GM06990 (cell line): ENCODE results near the gene NFATC4.

ENCODE experiments used
- DNase-seq: peaks from one replicate; pipeline ENCODE4 v3.0.0-alpha.2; 2011; ENCODE audit not compliant: insufficient read length; ENCODE audit errors: extremely low read depth
- H3K27me3 ChIP-seq: replicated peaks from 2 replicates; pipeline ENCODE4 v1.6.0; 2011; ENCODE audit warnings: low read length; ENCODE audit not compliant: control insufficient read depth, insufficient read depth
- H3K36me3 ChIP-seq: 2 replicates; pipeline ENCODE4 v1.5.1; 2011; ENCODE audit warnings: low read length; ENCODE audit not compliant: control insufficient read depth, insufficient read depth
- H3K4me3 ChIP-seq: replicated peaks from 2 replicates; pipeline ENCODE4 v1.5.1; 2011; ENCODE audit warnings: low read depth, mild to moderate bottlenecking, control low read depth, low read length
- CTCF ChIP-seq: IDR thresholded peaks from 2 replicates; pipeline ENCODE4 v1.5.1; 2011; ENCODE audit warnings: low read length, control low read depth, mild to moderate bottlenecking, inconsistent platforms; ENCODE audit not compliant: insufficient read depth, poor library complexity, severe bottlenecking

NFATC4 gene

GRCh38 chr14:24414077-24414476 is 46.1 kb downstream of the NFATC4 start:
- TF ChIP-seq CTCF, result no peak
- Histone ChIP-seq H3K36me3 (no peaks in the 10 kb centered on the region), H3K4me3 (no peak overlapping the region), H3K27me3 (peaks cover 1% of the 10 kb centered on the region)
- no peak for DNase-seq

GRCh38 chr14:24414732-24415420 is 46.9 kb downstream of the NFATC4 start:
- H3K36me3 ChIP-seq, result no peaks in the 10 kb centered on the region
- no peaks in the 10 kb centered on the region; the same call in none of the 2 replicates for H3K27me3 ChIP-seq
- no peak overlapping the region for H3K4me3 ChIP-seq
- DNase-seq, result no peak
- TF ChIP-seq CTCF, result no peak

DNA sequence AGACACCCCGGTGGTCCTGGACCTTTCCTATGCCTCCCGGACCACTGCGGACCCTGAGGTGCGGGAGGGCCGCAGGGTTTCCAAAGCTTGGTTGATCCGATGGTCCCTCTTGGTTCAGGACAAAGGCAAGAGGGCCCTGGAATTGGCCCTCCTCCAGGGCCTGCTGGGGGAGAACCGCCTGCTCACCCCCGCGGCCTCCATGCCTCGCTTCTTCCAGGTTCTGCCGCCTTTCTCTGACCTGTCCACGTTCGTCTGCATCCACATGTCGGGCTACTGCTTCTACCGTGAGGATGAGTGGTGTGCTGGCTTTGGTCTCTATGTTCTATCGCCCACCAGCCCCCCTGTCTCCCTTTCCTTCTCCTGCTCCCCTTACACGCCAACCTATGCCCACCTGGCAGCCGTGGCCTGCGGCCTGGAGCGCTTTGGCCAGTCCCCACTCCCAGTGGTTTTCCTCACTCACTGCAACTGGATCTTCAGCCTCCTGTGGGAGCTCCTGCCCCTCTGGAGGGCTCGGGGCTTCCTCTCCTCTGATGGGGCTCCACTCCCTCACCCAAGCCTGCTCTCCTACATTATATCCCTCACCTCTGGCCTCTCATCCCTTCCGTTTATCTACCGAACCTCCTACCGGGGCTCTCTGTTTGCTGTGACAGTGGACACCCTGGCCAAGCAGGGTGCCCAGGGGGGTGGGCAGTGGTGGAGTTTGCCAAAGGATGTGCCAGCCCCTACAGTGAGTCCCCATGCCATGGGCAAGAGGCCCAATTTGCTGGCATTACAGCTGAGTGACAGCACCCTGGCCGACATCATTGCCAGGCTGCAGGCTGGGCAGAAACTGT is 47.7 kb downstream of the NFATC4 start:
- H3K27me3 ChIP-seq, result no peaks in the 10 kb centered on the region; the same call in 1 of the 2 replicates
- H3K4me3 ChIP-seq, result no peak overlapping the region
- H3K36me3 ChIP-seq, result no peaks in the 10 kb centered on the region
- no peak for TF ChIP-seq CTCF
- DNase-seq, result no peak

- Histone ChIP-seq H3K4me3 (no peak overlapping the region), H3K27me3 (no peaks in the 10 kb centered on the region; the same call in 1 of the 2 replicates), H3K36me3 (no peaks in the 10 kb centered on the region)
- no peak for DNase-seq
- no peak for TF ChIP-seq CTCF
Measured at GRCh38 chr14:24416254-24416931, 48.4 kb downstream of the NFATC4 start.

DNA sequence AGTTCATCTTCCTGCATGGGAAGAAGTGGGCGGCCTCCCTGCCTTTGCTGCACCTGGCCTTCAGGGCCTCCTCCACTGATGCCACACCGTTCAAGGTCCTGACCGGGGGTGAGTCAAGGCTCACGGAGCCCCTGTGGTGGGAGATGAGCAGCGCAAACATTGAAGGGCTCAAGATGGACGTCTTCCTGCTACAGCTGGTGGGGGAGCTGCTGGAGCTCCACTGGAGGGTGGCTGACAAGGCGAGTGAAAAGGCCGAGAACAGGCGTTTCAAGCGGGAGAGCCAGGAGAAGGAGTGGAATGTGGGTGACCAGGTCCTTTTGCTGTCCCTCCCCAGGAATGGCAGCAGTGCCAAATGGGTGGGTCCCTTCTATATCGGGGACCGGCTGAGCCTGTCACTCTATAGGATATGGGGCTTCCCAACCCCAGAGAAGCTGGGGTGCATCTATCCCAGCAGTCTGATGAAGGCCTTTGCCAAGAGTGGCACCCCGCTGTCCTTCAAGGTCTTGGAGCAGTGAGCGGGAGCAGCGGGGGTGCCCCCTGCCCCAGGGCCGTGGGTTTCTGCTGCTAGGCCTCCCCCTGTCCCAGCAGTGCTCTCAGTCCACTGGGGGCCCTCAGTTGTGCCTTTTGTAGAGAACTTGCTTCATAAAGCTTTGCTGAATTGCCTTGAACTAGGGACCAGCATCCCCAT is 49.1 kb downstream of the NFATC4 start:
- TF ChIP-seq CTCF, result no peak
- Histone ChIP-seq H3K36me3 (no peaks in the 10 kb centered on the region), H3K4me3 (no peak overlapping the region)

More for the DNA sequence above, 49.1 kb downstream of the NFATC4 start:
- DNase-seq, result no peak
- H3K27me3 ChIP-seq, result no peaks in the 10 kb centered on the region; the same call in 1 of the 2 replicates
